ENCODE measurements around the gene MOB3B.

DNA sequence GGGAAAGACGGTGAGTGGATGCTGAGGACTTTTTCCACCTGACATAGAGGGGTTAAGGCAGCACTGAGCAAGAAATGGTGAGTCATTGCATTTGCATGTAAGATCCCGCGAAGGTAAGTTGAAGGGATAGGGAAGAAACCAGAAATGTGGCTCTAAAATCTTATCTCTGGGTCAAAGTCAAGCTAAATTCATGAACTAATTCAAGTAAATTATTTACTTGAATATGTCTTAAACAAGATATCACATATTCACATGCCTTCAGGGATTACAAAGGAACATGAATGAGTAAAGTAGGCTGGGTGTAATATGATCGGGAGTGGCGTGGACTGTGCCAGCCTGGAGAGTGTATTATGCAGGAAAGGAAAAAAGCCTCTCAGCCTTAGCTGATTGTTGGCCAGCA lies 158.2 kb downstream of the MOB3B start:
- TF ChIP-seq, protein P1, sequence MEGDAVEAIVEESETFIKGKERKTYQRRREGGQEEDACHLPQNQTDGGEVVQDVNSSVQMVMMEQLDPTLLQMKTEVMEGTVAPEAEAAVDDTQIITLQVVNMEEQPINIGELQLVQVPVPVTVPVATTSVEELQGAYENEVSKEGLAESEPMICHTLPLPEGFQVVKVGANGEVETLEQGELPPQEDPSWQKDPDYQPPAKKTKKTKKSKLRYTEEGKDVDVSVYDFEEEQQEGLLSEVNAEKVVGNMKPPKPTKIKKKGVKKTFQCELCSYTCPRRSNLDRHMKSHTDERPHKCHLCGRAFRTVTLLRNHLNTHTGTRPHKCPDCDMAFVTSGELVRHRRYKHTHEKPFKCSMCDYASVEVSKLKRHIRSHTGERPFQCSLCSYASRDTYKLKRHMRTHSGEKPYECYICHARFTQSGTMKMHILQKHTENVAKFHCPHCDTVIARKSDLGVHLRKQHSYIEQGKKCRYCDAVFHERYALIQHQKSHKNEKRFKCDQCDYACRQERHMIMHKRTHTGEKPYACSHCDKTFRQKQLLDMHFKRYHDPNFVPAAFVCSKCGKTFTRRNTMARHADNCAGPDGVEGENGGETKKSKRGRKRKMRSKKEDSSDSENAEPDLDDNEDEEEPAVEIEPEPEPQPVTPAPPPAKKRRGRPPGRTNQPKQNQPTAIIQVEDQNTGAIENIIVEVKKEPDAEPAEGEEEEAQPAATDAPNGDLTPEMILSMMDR (conservative IDR thresholded peaks at IDR 0.05 in 1 of 2, IDR thresholded peaks at IDR 0.05 in 1 of 2; ENCODE audit: low read depth in 1 of 2, low read length in 2 of 2), result no peak
- TF ChIP-seq EZH2 (IDR thresholded peaks at IDR 0.05; ENCODE audit: low read length, missing control alignments), result no peak
